Aortic smooth muscle cell (primary cell): Measurements from ENCODE around the gene HRH4. TPM values are rescaled to one million over a fixed set of nuclear protein-coding genes. Genes with fewer than 3 reads are reported as not detected.

ENCODE experiments used
- total RNA-seq: library from RNA; depleted of rRNA; stranded (reverse); fragments of >200 nt; gene quantifications from 2 replicates; pipeline ENCODE4 v1.2.3, GENCODE V29; 2014

HRH4 gene, protein sequence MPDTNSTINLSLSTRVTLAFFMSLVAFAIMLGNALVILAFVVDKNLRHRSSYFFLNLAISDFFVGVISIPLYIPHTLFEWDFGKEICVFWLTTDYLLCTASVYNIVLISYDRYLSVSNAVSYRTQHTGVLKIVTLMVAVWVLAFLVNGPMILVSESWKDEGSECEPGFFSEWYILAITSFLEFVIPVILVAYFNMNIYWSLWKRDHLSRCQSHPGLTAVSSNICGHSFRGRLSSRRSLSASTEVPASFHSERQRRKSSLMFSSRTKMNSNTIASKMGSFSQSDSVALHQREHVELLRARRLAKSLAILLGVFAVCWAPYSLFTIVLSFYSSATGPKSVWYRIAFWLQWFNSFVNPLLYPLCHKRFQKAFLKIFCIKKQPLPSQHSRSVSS
- under 0.01 and 0.06 TPM in 2 replicates for total RNA-seq

GRCh38 chr18:24460388-24460787 lies at the start of gene HRH4:
HRH4 (plus strand) TSS chr18:24460637; CDS start chr18:24460729, 92 bp downstream.

DNA sequence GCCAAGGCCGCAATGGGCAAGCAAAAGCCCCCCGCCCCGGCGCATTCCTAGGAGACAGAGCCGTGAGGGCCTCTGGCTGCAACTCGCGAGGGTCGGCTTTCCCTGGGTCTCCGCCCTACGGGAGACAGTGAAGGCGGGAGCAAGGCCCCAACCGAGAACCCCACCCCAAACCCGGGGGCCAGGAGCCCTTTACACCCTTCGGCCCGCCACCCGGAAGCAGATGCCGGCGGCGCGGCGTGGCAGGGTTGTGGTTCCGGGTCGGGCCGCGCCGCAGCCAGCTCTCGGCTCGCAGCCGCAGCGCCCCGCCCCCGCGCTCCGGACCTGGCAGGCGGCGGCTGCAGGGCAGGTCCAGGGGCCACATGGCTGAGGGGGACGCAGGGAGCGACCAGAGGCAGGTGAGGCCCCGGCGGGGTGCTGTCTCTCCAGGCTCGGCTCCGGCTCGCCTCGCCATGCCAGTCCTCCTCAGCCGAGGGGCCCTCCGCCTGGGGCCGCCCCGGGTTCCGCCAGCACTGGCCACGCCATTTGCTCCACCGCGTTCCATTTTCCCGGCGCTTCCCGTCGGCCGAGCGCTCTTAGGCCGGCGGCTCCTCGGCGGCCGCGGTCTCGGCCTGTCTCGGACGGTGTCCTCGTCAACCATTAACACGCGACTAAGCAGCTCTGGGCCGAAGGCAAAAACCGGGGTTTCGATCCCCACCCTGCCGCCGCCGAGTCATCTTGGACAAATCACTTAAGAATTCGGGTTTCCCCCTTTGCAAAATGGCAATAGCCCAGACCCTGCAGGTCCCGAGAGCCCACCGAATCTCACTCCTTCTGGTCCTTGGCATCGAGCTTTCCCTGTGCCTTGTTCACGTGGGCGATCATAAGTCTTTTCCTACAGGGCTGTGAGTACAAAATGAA lies 33.8 kb upstream of the HRH4 start, which contains the start of gene IMPACT:
Gene IMPACT, plus strand, starts transcription at position 273 of the 897 bp plus-strand sequence. Its CDS starts 87 bp downstream, at position 360.

Other genes starting within 250 kb of the HRH4 start
- gene OSBPL1A, start 62.8 kb upstream of the HRH4 start, total RNA-seq = 28.1 and 40.3 TPM in 2 replicates
- gene IMPACT, start 34.0 kb upstream of the HRH4 start, total RNA-seq = 25.4 and 29.0 TPM in 2 replicates